GM12891 (cell line): ENCODE results near the gene NOD2.

Source experiments
- POLR2AphosphoS5 ChIP-seq: IDR thresholded peaks from 2 replicates; pipeline ENCODE4 v1.6.1; 2011; ENCODE audit warnings: low read depth, low read length, control low read depth
- SPI1 ChIP-seq: IDR thresholded peaks from 2 replicates; pipeline ENCODE4 v1.6.1; 2011; ENCODE audit warnings: low read depth, low read length, control low read depth

GRCh38 chr16:50763211-50763610 lies 69.8 kb downstream of the NOD2 start:
- TF ChIP-seq POLR2AphosphoS5 (no peak), SPI1 (no peak)
